ENCODE results near the gene TMEM135. TPM values are rescaled to one million over a fixed set of nuclear protein-coding genes. Genes with fewer than 3 reads are reported as not detected.

TMEM135 gene
- total RNA-seq, 2 experiments from 2014 or later: 24.7 to 30.0 TPM

GRCh38 chr11:87013912-87014825, 23.6 kb upstream of the TMEM135 start:
- intact Hi-C loops (cut with micrococcal nuclease): no loop called here
- Mint-ChIP-seq H3K27me3 (no peaks in the 10 kb centered on the region), H3K4me1 (ENCODE audit: low read depth) (peaks cover 3% of the 10 kb centered on the region), H3K4me3 (no peak overlapping the region), H3K9me3 (no peaks in the 10 kb centered on the region), H3K36me3 (ENCODE audit: low read depth) (no peaks in the 10 kb centered on the region), H3K27ac (no peak overlapping the region)
- POLR2A ChIA-PET: interaction anchor here (1.2 kb wide), 1 partner anchor 19 kb away, joined by 4 read pairs; no protein-coding TSS in a partner anchor
- DNase-seq (no peak), ATAC-seq (no peak)
- no peak for TF ChIP-seq CTCF (IDR thresholded peaks at IDR 0.05)
- CTCF ChIA-PET: interaction anchor here (2.0 kb wide), 1 partner anchor 17 kb away, joined by 5 read pairs; no protein-coding TSS in a partner anchor

- ChIA-PET CTCF (no interaction called here), POLR2A (no interaction called here)
- Mint-ChIP-seq H3K27me3 (no peaks in the 10 kb centered on the region), H3K9me3 (no peaks in the 10 kb centered on the region), H3K4me1 (ENCODE audit: low read depth) (no peaks in the 10 kb centered on the region), H3K36me3 (ENCODE audit: low read depth) (no peaks in the 10 kb centered on the region), H3K27ac (no peak overlapping the region), H3K4me3 (no peak overlapping the region)
- intact Hi-C loops (cut with micrococcal nuclease): no loop called here
- DNase-seq: no peak
- no peak for ATAC-seq
- no peak for TF ChIP-seq CTCF (IDR thresholded peaks at IDR 0.05)
These were observed 22.1 kb upstream of the TMEM135 start for GRCh38 chr11:87015645-87016044.

GRCh38 chr11:87019613-87020271, 18.0 kb upstream of the TMEM135 start:
- H3K27ac Mint-ChIP-seq: no peak overlapping the region
- no peaks in the 10 kb centered on the region for H3K4me1 Mint-ChIP-seq (ENCODE audit: low read depth)
- H3K36me3 Mint-ChIP-seq (ENCODE audit: low read depth): no peaks in the 10 kb centered on the region
- ATAC-seq (no peak), DNase-seq (no peak)
- no peak overlapping the region for H3K4me3 Mint-ChIP-seq
- POLR2A ChIA-PET: no interaction called here
- intact Hi-C loops (cut with micrococcal nuclease): no loop called here
- peaks cover 2% of the 10 kb centered on the region for H3K27me3 Mint-ChIP-seq
- CTCF ChIA-PET: interaction anchor here (1.3 kb wide), 1 partner anchor 78 kb away, joined by 3 read pairs; no protein-coding TSS in a partner anchor
- H3K9me3 Mint-ChIP-seq: no peaks in the 10 kb centered on the region
- no peak for TF ChIP-seq CTCF (IDR thresholded peaks at IDR 0.05)

GRCh38 chr11:87020336-87020735, 17.4 kb upstream of the TMEM135 start:
- H3K4me1 Mint-ChIP-seq (ENCODE audit: low read depth): no peaks in the 10 kb centered on the region
- intact Hi-C loops (cut with micrococcal nuclease): no loop called here
- ChIA-PET POLR2A (no interaction called here), CTCF (interaction anchor here (1.3 to 1.9 kb wide), 2 partner anchors 77 to 81 kb away, joined by 3 to 5 read pairs; no protein-coding TSS in a partner anchor)
- ATAC-seq (no peak), DNase-seq (no peak)
- no peak overlapping the region for H3K4me3 Mint-ChIP-seq
- H3K36me3 Mint-ChIP-seq (ENCODE audit: low read depth): no peaks in the 10 kb centered on the region
- TF ChIP-seq CTCF (IDR thresholded peaks at IDR 0.05): no peak
- H3K9me3 Mint-ChIP-seq: no peaks in the 10 kb centered on the region
- H3K27ac Mint-ChIP-seq: no peak overlapping the region
- H3K27me3 Mint-ChIP-seq: peaks cover 2% of the 10 kb centered on the region

All from activated CD8-positive, alpha-beta T cell treated with anti-CD3 and anti-CD28 coated beads for 36 hours (primary cell).